ENCODE measurements around the gene ZCCHC24. TPM values are rescaled to one million over a fixed set of nuclear protein-coding genes. Genes with fewer than 3 reads are reported as not detected.

The ZCCHC24 gene
- total RNA-seq, 1 donor from 2014 or later = 5.9 TPM

DNA sequence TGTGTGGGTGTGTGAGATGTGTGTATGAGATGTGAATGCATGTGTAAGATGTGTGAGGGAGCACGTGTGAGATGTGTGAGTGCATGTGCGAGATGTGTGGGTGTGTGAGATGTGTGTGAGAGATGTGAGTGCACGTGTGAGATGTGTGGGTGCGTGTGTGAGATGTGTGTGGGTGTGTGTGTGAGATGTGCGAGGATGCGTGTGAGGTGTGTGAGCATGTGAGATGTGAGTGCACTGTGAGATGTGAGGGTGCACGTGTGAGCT, 67.1 kb downstream of the ZCCHC24 start:
- Mint-ChIP-seq H3K27ac (no peak overlapping the region), H3K4me1 (peaks cover 18% of the 10 kb centered on the region), H3K36me3 (no peaks in the 10 kb centered on the region), H3K27me3 (ENCODE audit: insufficient read depth, low read depth) (peaks cover 5% of the 10 kb centered on the region), H3K9me3 (no peaks in the 10 kb centered on the region), H3K4me3 (no peak overlapping the region)
- TF ChIP-seq, protein P1, sequence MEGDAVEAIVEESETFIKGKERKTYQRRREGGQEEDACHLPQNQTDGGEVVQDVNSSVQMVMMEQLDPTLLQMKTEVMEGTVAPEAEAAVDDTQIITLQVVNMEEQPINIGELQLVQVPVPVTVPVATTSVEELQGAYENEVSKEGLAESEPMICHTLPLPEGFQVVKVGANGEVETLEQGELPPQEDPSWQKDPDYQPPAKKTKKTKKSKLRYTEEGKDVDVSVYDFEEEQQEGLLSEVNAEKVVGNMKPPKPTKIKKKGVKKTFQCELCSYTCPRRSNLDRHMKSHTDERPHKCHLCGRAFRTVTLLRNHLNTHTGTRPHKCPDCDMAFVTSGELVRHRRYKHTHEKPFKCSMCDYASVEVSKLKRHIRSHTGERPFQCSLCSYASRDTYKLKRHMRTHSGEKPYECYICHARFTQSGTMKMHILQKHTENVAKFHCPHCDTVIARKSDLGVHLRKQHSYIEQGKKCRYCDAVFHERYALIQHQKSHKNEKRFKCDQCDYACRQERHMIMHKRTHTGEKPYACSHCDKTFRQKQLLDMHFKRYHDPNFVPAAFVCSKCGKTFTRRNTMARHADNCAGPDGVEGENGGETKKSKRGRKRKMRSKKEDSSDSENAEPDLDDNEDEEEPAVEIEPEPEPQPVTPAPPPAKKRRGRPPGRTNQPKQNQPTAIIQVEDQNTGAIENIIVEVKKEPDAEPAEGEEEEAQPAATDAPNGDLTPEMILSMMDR (IDR thresholded peaks at IDR 0.05) = no peak
- no peak for TF ChIP-seq EZH2 (IDR thresholded peaks at IDR 0.05)
- TF ChIP-seq EZH2phosphoT487 (IDR thresholded peaks at IDR 0.05) = no peak
- H3K4me2 ChIP-seq = no peak overlapping the region
- no peaks in the 10 kb centered on the region for H3K9me3 ChIP-seq (ENCODE audit: low read depth)
- no peak overlapping the region for H2AFZ ChIP-seq (replicated peaks)
- H3F3A ChIP-seq (ENCODE audit: low read depth) = peaks cover 3% of the 10 kb centered on the region
- H3K27ac ChIP-seq = no peak overlapping the region
- no peaks in the 10 kb centered on the region for H4K20me1 ChIP-seq (ENCODE audit: low read depth)
- no peak overlapping the region for H3K9ac ChIP-seq
- H3K4me1 ChIP-seq = no peaks in the 10 kb centered on the region
- H3K79me2 ChIP-seq (ENCODE audit: low read depth) = no peaks in the 10 kb centered on the region
- DNase-seq (ENCODE audit: low spot score) = no peak
- no peaks in the 10 kb centered on the region for H3K36me3 ChIP-seq
- no peak overlapping the region for H3K4me3 ChIP-seq
- H3K27me3 ChIP-seq = no peaks in the 10 kb centered on the region

DNA sequence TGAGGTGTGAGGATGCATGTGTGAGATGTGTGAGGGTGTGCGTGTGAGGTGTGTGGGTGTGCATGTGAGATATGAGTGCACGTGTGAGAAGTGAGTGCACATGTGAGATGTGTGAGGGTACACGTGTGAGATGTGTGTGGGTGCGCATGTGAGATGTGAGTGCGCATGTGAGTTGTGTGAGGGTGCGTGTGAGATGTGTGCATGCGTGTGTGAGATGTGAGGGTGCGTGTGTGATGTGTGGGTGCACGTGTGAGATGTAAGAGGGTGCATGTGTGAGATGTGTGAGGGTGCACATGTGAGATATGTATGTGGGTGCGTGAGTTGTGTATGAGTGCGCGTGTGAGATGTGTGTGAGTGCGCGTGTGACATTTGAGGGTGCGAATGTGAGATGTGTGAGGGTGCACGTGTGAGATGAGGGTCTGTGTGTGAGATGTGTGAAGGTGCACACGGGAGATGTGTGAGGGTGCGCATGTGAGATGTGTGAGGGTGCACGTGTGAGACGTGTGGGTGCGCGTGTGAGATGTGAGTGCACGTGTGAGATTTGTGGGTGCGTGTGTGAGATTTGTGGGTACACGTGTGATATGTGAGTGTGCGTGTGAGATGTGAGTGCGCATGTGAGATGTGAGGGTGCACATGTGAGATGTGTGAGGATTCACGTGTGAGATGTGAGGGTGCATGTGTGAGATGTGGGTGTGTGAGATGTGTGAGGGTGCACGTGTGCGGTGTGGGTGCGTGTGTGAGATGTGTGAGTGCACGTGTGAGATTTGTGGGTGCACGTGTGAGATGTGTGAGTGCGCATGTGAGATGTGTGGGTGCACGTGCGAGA, 67.7 kb downstream of the ZCCHC24 start:
- no peaks in the 10 kb centered on the region for H3K9me3 Mint-ChIP-seq
- H3K4me1 Mint-ChIP-seq = peaks cover 15% of the 10 kb centered on the region
- Histone ChIP-seq H3K4me1 (no peaks in the 10 kb centered on the region), H4K20me1 (ENCODE audit: low read depth) (no peaks in the 10 kb centered on the region), H2AFZ (replicated peaks) (no peak overlapping the region), H3K4me3 (no peak overlapping the region), H3K36me3 (no peaks in the 10 kb centered on the region), H3K9ac (no peak overlapping the region), H3K27ac (no peak overlapping the region), H3K79me2 (ENCODE audit: low read depth) (no peaks in the 10 kb centered on the region), H3K27me3 (no peaks in the 10 kb centered on the region), H3K4me2 (no peak overlapping the region), H3K9me3 (ENCODE audit: low read depth) (no peaks in the 10 kb centered on the region), H3F3A (ENCODE audit: low read depth) (peaks cover 3% of the 10 kb centered on the region)
- TF ChIP-seq EZH2phosphoT487 (IDR thresholded peaks at IDR 0.05) (no peak), EZH2 (IDR thresholded peaks at IDR 0.05) (no peak)
- TF ChIP-seq, protein P1 (IDR thresholded peaks at IDR 0.05) = no peak
- H3K27ac Mint-ChIP-seq = no peak overlapping the region
- peaks cover 5% of the 10 kb centered on the region for H3K27me3 Mint-ChIP-seq (ENCODE audit: insufficient read depth, low read depth)
- no peak for DNase-seq (ENCODE audit: low spot score)
- no peaks in the 10 kb centered on the region for H3K36me3 Mint-ChIP-seq
- H3K4me3 Mint-ChIP-seq = no peak overlapping the region

DNA sequence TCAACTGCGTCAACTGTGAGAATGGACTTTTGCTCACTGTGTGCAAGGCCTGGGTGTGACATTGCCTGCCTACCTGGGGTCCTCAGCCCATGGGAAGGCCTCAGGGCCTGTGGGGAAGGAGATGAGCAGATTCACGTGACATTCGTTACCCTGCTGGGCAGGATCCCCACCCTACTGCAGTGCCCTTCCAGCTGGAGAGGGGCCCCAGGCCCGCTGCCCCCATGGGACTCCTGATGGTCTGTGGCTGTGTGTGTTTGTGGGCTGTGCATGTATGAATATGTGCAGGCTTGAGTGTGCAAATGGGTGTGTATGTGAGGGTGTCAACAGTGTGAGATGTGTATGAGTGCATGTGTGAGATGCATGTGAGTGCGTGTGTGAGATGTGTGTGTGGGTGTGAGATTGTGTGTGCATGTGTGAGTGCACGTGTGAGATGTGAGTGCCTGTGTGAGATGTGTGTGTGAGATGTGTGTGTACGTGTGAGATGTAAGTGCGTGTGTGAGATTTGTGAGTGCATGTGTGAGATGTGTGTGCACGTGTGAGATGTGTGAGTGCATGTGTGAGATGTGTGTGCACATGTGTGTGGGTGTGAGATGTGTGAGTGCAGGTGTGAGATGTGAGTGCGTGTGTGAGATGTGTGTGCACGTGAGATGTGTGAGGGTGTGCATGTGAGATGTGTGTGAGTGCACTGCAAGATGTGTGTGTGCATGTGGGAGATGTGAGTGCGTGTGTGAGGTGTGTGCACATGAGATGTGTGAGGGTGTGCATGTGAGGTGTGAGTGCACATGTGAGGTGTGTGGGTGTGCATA, 68.5 kb downstream of the ZCCHC24 start:
- no peak overlapping the region for H3K4me3 Mint-ChIP-seq
- no peak overlapping the region for H3K27ac Mint-ChIP-seq
- H3K27me3 ChIP-seq = no peaks in the 10 kb centered on the region
- peaks cover 3% of the 10 kb centered on the region for H3F3A ChIP-seq (ENCODE audit: low read depth)
- H3K9me3 Mint-ChIP-seq = no peaks in the 10 kb centered on the region
- TF ChIP-seq EZH2phosphoT487 (IDR thresholded peaks at IDR 0.05) (no peak), EZH2 (IDR thresholded peaks at IDR 0.05) (no peak)
- TF ChIP-seq, protein P1 (IDR thresholded peaks at IDR 0.05) = no peak
- no peak overlapping the region for H3K27ac ChIP-seq
- H2AFZ ChIP-seq (replicated peaks) = no peak overlapping the region
- H3K9ac ChIP-seq = no peak overlapping the region
- H3K4me1 ChIP-seq = no peaks in the 10 kb centered on the region
- no peaks in the 10 kb centered on the region for H3K36me3 Mint-ChIP-seq
- H3K27me3 Mint-ChIP-seq (ENCODE audit: insufficient read depth, low read depth) = peaks cover 5% of the 10 kb centered on the region
- DNase-seq (ENCODE audit: low spot score) = no peak
- H3K79me2 ChIP-seq (ENCODE audit: low read depth) = no peaks in the 10 kb centered on the region
- H3K4me2 ChIP-seq = no peak overlapping the region
- H3K9me3 ChIP-seq (ENCODE audit: low read depth) = no peaks in the 10 kb centered on the region
- no peaks in the 10 kb centered on the region for H3K36me3 ChIP-seq
- peaks cover 8% of the 10 kb centered on the region for H3K4me1 Mint-ChIP-seq
- no peaks in the 10 kb centered on the region for H4K20me1 ChIP-seq (ENCODE audit: low read depth)
- H3K4me3 ChIP-seq = no peak overlapping the region
